GM11168 (cell line): ENCODE data around the gene ARVCF.

Source experiments
- in situ Hi-C: fragments of 300-500 bp; cut with MboI; formaldehyde crosslinking; loops from one replicate; pipeline ENCODE4 v1.12.0; 2022; ENCODE audit warnings: low sequenced_read_pairs; ENCODE audit not compliant: unreplicated experiment

The ARVCF gene

GRCh38 chr22:20054485-20054884 is 37.9 kb upstream of the ARVCF start:
- in situ Hi-C loops, result no loop called here

GRCh38 chr22:20054034-20054427 is 37.4 kb upstream of the ARVCF start:
- in situ Hi-C loops, result no loop called here

GRCh38 chr22:20053407-20054033 is 36.9 kb upstream of the ARVCF start:
- in situ Hi-C loops, result no loop called here

GRCh38 chr22:20052309-20053259 is 36.0 kb upstream of the ARVCF start:
- in situ Hi-C loops, result no loop called here

- in situ Hi-C loops, result no loop called here
These were observed 35.3 kb upstream of the ARVCF start for GRCh38 chr22:20051927-20052308.

GRCh38 chr22:20046730-20047129 is 30.1 kb upstream of the ARVCF start:
- in situ Hi-C loops, result no loop called here

GRCh38 chr22:20044495-20045151 is 28.0 kb upstream of the ARVCF start:
- in situ Hi-C loops, result no loop called here

GRCh38 chr22:20043997-20044342 is 27.3 kb upstream of the ARVCF start:
- in situ Hi-C loops, result no loop called here

GRCh38 chr22:20043057-20043996 is 26.7 kb upstream of the ARVCF start:
- in situ Hi-C loops, result no loop called here

- in situ Hi-C loops, result no loop called here
These were observed 23.9 kb upstream of the ARVCF start for GRCh38 chr22:20040327-20041200.

GRCh38 chr22:20039683-20040325 is 23.2 kb upstream of the ARVCF start:
- in situ Hi-C loops, result no loop called here

GRCh38 chr22:20038574-20038973 is 22.0 kb upstream of the ARVCF start:
- in situ Hi-C loops, result no loop called here

- in situ Hi-C loops, result no loop called here
These were observed 20.8 kb upstream of the ARVCF start for GRCh38 chr22:20037419-20037818.

- in situ Hi-C loops, result no loop called here
These were observed 20.1 kb upstream of the ARVCF start for GRCh38 chr22:20036535-20037392.

- in situ Hi-C loops, result no loop called here
These were observed 19.5 kb upstream of the ARVCF start for GRCh38 chr22:20036084-20036482.

GRCh38 chr22:20035375-20036083 is 18.9 kb upstream of the ARVCF start:
- in situ Hi-C loops, result no loop called here

GRCh38 chr22:20034143-20034542 is 17.5 kb upstream of the ARVCF start:
- in situ Hi-C loops, result no loop called here
